ENCODE data around the gene ZMIZ1. TPM values are rescaled to one million over a fixed set of nuclear protein-coding genes. Genes with fewer than 3 reads are reported as not detected.

ZMIZ1 gene
- polyA plus RNA-seq, 1 experiment: 7.6 TPM

DNA sequence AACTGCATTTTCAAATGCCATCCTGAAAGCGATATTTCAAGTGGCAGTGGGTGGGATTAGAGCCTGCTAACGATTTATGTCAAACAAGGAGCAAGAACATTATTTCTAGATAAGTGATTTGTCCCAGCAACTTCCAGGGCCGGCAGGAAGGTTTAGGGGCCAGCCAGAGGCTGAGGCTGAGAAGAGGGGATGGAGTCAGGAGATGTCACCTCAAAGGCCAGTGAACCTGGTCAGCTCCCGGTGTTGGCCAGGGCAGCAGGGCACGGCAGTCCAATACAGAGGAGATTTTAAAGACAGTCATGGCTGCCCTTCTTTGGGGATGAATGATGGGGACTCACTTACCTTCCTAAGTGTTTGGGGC, 172.8 kb downstream of the ZMIZ1 start:
- Histone ChIP-seq H3K27ac (ENCODE audit: low read depth, low read length) (peak overlapping the region; percentile 52), H3K27me3 (ENCODE audit: control insufficient read depth, insufficient read depth, low read length) (no peaks in the 10 kb centered on the region), H3K9me3 (ENCODE audit: control insufficient read depth, insufficient read depth, low read length) (no peaks in the 10 kb centered on the region), H3K4me3 (ENCODE audit: low read depth, low read length) (no peak overlapping the region; the same call in 1 of the 2 replicates)
- ChIA-PET POLR2A (interaction anchor here (2.1 kb wide), 1 partner anchor 19 kb away, joined by 8 read pairs; no protein-coding TSS in a partner anchor), CTCF (no interaction called here)
- DNase-seq (ENCODE audit: low read depth, low spot score): no peak
- no peak for TF ChIP-seq CTCF (IDR thresholded peaks at IDR 0.05; ENCODE audit: low read depth, low read length)

DNA sequence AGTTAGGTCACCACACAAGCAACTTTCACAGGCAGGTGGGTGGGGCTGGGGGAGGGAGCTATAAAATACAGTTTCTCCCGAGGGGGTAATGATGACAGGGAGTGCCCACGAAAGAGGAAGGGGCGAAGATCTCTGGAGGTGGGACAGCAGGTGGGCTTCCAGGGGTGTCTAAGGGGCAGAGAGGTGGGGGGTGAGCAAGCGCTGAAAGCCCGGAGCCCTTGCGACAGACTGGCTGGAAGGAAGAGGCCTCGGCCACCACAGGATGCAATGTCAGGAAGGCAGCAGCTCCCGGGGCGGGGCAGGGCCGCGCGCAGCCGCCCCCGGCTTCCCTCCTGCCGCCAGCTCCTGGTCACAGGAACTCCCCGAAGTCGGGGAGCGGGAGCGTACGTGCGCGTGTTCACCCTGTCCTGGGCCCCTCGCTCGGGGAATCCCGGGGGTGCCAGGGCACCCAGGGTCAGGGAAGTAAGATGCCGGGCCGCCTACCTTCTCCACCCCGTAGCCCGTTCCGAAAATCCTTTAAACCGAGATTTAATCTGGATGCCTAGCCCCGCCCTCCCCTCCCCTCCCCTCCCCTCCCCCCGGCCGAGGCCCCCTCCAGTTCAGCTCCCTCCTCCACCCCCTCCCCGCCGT, 173.3 kb downstream of the ZMIZ1 start:
- H3K4me3 ChIP-seq (ENCODE audit: low read depth, low read length): peak overlapping the region; percentile 51
- no peaks in the 10 kb centered on the region for H3K27me3 ChIP-seq (ENCODE audit: control insufficient read depth, insufficient read depth, low read length)
- ChIA-PET CTCF (interaction anchor here (0.9 kb wide), 1 partner anchor 13 kb away, joined by 3 read pairs; no protein-coding TSS in a partner anchor), POLR2A (interaction anchor here (2.1 kb wide), 1 partner anchor 19 kb away, joined by 8 read pairs; no protein-coding TSS in a partner anchor)
- no peak for TF ChIP-seq CTCF (IDR thresholded peaks at IDR 0.05; ENCODE audit: low read depth, low read length)
- H3K9me3 ChIP-seq (ENCODE audit: control insufficient read depth, insufficient read depth, low read length): no peaks in the 10 kb centered on the region
- H3K27ac ChIP-seq (ENCODE audit: low read depth, low read length): peak overlapping the region; percentile 61
- no peak for DNase-seq (ENCODE audit: low read depth, low spot score)

DNA sequence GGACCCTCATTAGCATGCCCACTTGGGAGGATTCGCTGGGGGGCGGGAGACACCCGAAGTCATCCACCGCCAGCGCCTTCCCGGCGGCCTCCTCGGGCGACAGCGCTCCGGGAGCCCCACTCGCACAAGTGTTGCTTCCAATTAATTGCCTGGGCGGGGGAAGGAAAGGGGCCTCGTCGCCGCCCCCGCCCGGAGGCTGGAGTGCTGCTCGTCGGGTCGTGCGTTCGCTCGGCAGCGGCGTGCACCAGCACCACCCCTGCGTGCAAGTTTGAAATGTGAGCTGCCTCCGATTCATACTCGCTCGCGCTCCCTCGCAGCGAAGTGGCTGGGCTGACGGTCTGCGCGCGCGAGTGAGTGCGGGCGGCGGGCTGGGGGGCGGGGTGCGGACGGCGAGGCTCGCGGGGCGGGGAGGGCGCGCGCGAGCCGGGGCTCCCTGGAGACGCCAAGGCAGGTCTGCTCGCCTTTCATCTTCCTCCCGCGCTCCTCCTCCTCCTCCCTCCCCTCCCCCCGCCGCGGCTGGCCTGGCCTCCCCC, 173.9 kb downstream of the ZMIZ1 start:
- Histone ChIP-seq H3K9me3 (ENCODE audit: control insufficient read depth, insufficient read depth, low read length) (no peaks in the 10 kb centered on the region), H3K4me3 (ENCODE audit: low read depth, low read length) (peak overlapping the region; percentile 51), H3K27me3 (ENCODE audit: control insufficient read depth, insufficient read depth, low read length) (no peaks in the 10 kb centered on the region), H3K27ac (ENCODE audit: low read depth, low read length) (peak overlapping the region; percentile 61)
- no peak for TF ChIP-seq CTCF (IDR thresholded peaks at IDR 0.05; ENCODE audit: low read depth, low read length)
- peak; percentile 63 for DNase-seq (ENCODE audit: low read depth, low spot score)
- CTCF ChIA-PET: interaction anchor here (0.9 kb wide), 1 partner anchor 13 kb away, joined by 3 read pairs; no protein-coding TSS in a partner anchor
- POLR2A ChIA-PET: interaction anchor here (0.6 to 2.1 kb wide), 3 partner anchors 18 to 51 kb away, joined by 3 to 8 read pairs (median 3); no protein-coding TSS in a partner anchor

GRCh38 chr10:79243181-79244067, 174.7 kb downstream of the ZMIZ1 start:
- CTCF ChIA-PET: no interaction called here
- POLR2A ChIA-PET: interaction anchor here (0.6 to 2.1 kb wide), 4 partner anchors 17 to 555 kb away, joined by 3 to 8 read pairs (median 4); no protein-coding TSS in a partner anchor
- Histone ChIP-seq H3K27me3 (ENCODE audit: control insufficient read depth, insufficient read depth, low read length) (no peaks in the 10 kb centered on the region), H3K4me3 (ENCODE audit: low read depth, low read length) (peak overlapping the region; percentile 51; the same call in 1 of the 2 replicates), H3K9me3 (ENCODE audit: control insufficient read depth, insufficient read depth, low read length) (no peaks in the 10 kb centered on the region), H3K27ac (ENCODE audit: low read depth, low read length) (no peak overlapping the region)
- no peak for TF ChIP-seq CTCF (IDR thresholded peaks at IDR 0.05; ENCODE audit: low read depth, low read length)
- no peak for DNase-seq (ENCODE audit: low read depth, low spot score)
